Skeletal muscle tissue (tissue), 4 donors: ENCODE data around the gene SDCCAG8. TPM values are rescaled to one million over a fixed set of nuclear protein-coding genes. Genes with fewer than 3 reads are reported as not detected.
A peak's percentile ranks its signal among the peaks of the same experiment; 100 is the strongest.

ENCODE experiments used
- H3K27ac ChIP-seq: one replicate; pipeline ENCODE4 v1.7.0; 2013; ENCODE audit warnings: mild to moderate bottlenecking, low read depth, low read length, inconsistent platforms
- H3K27me3 ChIP-seq, 3 donors: one replicate each; pipeline ENCODE4 v1.7.0; 2013; ENCODE audit warnings: low read length in 3 of 3; ENCODE audit not compliant: control insufficient read depth in 3 of 3, insufficient read depth in 3 of 3
- H3K36me3 ChIP-seq, 3 donors: one replicate each; pipeline ENCODE4 v1.7.0; 2013; ENCODE audit warnings: low read length in 3 of 3; ENCODE audit not compliant: control insufficient read depth in 3 of 3, insufficient read depth in 3 of 3
- H3K4me1 ChIP-seq, 3 donors: one replicate each; pipeline ENCODE4 v1.7.0; 2013; ENCODE audit warnings: low read length in 3 of 3, mild to moderate bottlenecking in 3 of 3; ENCODE audit not compliant: control insufficient read depth in 3 of 3, insufficient read depth in 3 of 3
- H3K4me3 ChIP-seq, 3 donors: one replicate each; pipeline ENCODE4 v1.7.0; 2013; ENCODE audit warnings: low read length in 3 of 3
- H3K9ac ChIP-seq, 3 donors: one replicate each; pipeline ENCODE4 v1.7.0; 2013; ENCODE audit warnings: low read length in 3 of 3, mild to moderate bottlenecking in 3 of 3, moderate library complexity in 2 of 3, low read depth in 1 of 3
- H3K9me3 ChIP-seq, 3 donors: one replicate each; pipeline ENCODE4 v1.7.0; 2013; ENCODE audit warnings: low read length in 3 of 3; ENCODE audit not compliant: control insufficient read depth in 3 of 3
- total RNA-seq: library from RNA; depleted of rRNA; stranded (reverse); fragments of >200 nt; gene quantifications from one replicate; pipeline ENCODE4 v1.2.3, GENCODE V29; 2014
- donor health status: Osteomylitis.

The SDCCAG8 gene
- total RNA-seq, 1 donor from 2014 or later: 71.5 TPM

- Histone ChIP-seq H3K9me3 (peaks cover 0 to 2% (median 0%) of the 10 kb centered on the region in 3 donors), H3K27ac (no peak overlapping the region), H3K9ac (no peak overlapping the region), H3K27me3 (no peaks in the 10 kb centered on the region), H3K4me3 (no peak overlapping the region), H3K4me1 (no peaks in the 10 kb centered on the region), H3K36me3 (peaks cover 5 to 27% (median 22%) of the 10 kb centered on the region in 3 donors)
Measured at GRCh38 chr1:243273506-243273905, 17.7 kb downstream of the SDCCAG8 start.

- H3K4me1 ChIP-seq: no peaks in the 10 kb centered on the region
- no peak overlapping the region for H3K27ac ChIP-seq
- peaks cover 5 to 29% (median 22%) of the 10 kb centered on the region in 3 donors for H3K36me3 ChIP-seq
Measured at GRCh38 chr1:243273945-243274344, 18.1 kb downstream of the SDCCAG8 start.

GRCh38 chr1:243275316-243275715, 19.5 kb downstream of the SDCCAG8 start:
- peaks cover 5 to 30% (median 17%) of the 10 kb centered on the region in 3 donors for H3K36me3 ChIP-seq

More at GRCh38 chr1:243273945-243274344, 18.1 kb downstream of the SDCCAG8 start:
- no peaks in the 10 kb centered on the region for H3K27me3 ChIP-seq
- H3K4me3 ChIP-seq: no peak overlapping the region
- H3K9ac ChIP-seq: no peak overlapping the region
- peaks cover 0 to 2% (median 0%) of the 10 kb centered on the region in 3 donors for H3K9me3 ChIP-seq

GRCh38 chr1:243280571-243281129, 24.8 kb downstream of the SDCCAG8 start:
- no peak overlapping the region for H3K27ac ChIP-seq
- no peak overlapping the region for H3K4me3 ChIP-seq
- no peaks in the 10 kb centered on the region for H3K27me3 ChIP-seq
- peaks cover 3 to 23% (median 9%) of the 10 kb centered on the region in 3 donors for H3K36me3 ChIP-seq
- H3K9me3 ChIP-seq: peaks cover 0 to 2% (median 0%) of the 10 kb centered on the region in 3 donors
- H3K4me1 ChIP-seq: no peaks in the 10 kb centered on the region
- H3K9ac ChIP-seq: no peak overlapping the region

More at GRCh38 chr1:243275316-243275715, 19.5 kb downstream of the SDCCAG8 start:
- H3K27me3 ChIP-seq: no peaks in the 10 kb centered on the region
- H3K27ac ChIP-seq: no peak overlapping the region
- H3K9ac ChIP-seq: no peak overlapping the region
- no peaks in the 10 kb centered on the region for H3K4me1 ChIP-seq
- H3K9me3 ChIP-seq: peaks cover 0 to 2% (median 0%) of the 10 kb centered on the region in 3 donors
- H3K4me3 ChIP-seq: no peak overlapping the region

- H3K4me1 ChIP-seq: no peaks in the 10 kb centered on the region
- H3K9ac ChIP-seq: no peak overlapping the region
- peaks cover 0 to 22% (median 9%) of the 10 kb centered on the region in 3 donors for H3K36me3 ChIP-seq
- H3K27ac ChIP-seq: no peak overlapping the region
- no peaks in the 10 kb centered on the region for H3K27me3 ChIP-seq
- H3K9me3 ChIP-seq: peaks cover 0 to 2% (median 0%) of the 10 kb centered on the region in 3 donors
- no peak overlapping the region for H3K4me3 ChIP-seq
Measured at GRCh38 chr1:243281672-243282071, 25.8 kb downstream of the SDCCAG8 start.

- Histone ChIP-seq H3K4me3 (no peak overlapping the region), H3K9ac (no peak overlapping the region), H3K27ac (peak overlapping the region; percentile 53), H3K36me3 (peaks cover 0 to 13% (median 7%) of the 10 kb centered on the region in 3 donors), H3K27me3 (no peaks in the 10 kb centered on the region), H3K4me1 (no peaks in the 10 kb centered on the region), H3K9me3 (no peaks in the 10 kb centered on the region)
Measured at GRCh38 chr1:243286409-243287122, 30.7 kb downstream of the SDCCAG8 start.

- H3K9me3 ChIP-seq: no peaks in the 10 kb centered on the region
- H3K36me3 ChIP-seq: peaks cover 0 to 15% (median 10%) of the 10 kb centered on the region in 3 donors
- no peak overlapping the region for H3K9ac ChIP-seq
- H3K27ac ChIP-seq: peak overlapping the region; percentile 53
- H3K4me3 ChIP-seq: no peak overlapping the region
- no peaks in the 10 kb centered on the region for H3K4me1 ChIP-seq
- H3K27me3 ChIP-seq: no peaks in the 10 kb centered on the region
Measured at GRCh38 chr1:243287123-243287460, 31.3 kb downstream of the SDCCAG8 start.

GRCh38 chr1:243287652-243288051, 31.8 kb downstream of the SDCCAG8 start:
- Histone ChIP-seq H3K36me3 (peaks cover 0 to 16% (median 10%) of the 10 kb centered on the region in 3 donors), H3K9me3 (no peaks in the 10 kb centered on the region), H3K9ac (no peak overlapping the region), H3K27me3 (no peaks in the 10 kb centered on the region), H3K27ac (peak overlapping the region; percentile 55), H3K4me1 (no peaks in the 10 kb centered on the region), H3K4me3 (no peak overlapping the region)

- Histone ChIP-seq H3K27me3 (no peaks in the 10 kb centered on the region), H3K9ac (no peak overlapping the region), H3K36me3 (peaks cover 0 to 18% (median 10%) of the 10 kb centered on the region in 3 donors), H3K27ac (peak overlapping the region; percentile 55), H3K4me3 (no peak overlapping the region), H3K4me1 (no peaks in the 10 kb centered on the region), H3K9me3 (no peaks in the 10 kb centered on the region)
Measured at GRCh38 chr1:243288062-243288461, 32.2 kb downstream of the SDCCAG8 start.

GRCh38 chr1:243291292-243291691, 35.5 kb downstream of the SDCCAG8 start:
- H3K36me3 ChIP-seq: peaks cover 2 to 15% (median 8%) of the 10 kb centered on the region in 3 donors

More at GRCh38 chr1:243291292-243291691, 35.5 kb downstream of the SDCCAG8 start:
- Histone ChIP-seq H3K4me3 (no peak overlapping the region), H3K27me3 (no peaks in the 10 kb centered on the region), H3K9ac (no peak overlapping the region), H3K27ac (no peak overlapping the region), H3K4me1 (no peaks in the 10 kb centered on the region), H3K9me3 (no peaks in the 10 kb centered on the region)
